D721Med (cell line): ENCODE measurements around the gene PLAGL1.

ENCODE experiments used
- DNase-seq: peaks from one replicate; pipeline ENCODE4 v3.0.0; 2011; ENCODE audit warnings: low spot score; ENCODE audit not compliant: insufficient read length
- FAIRE-seq: peaks from 2 replicates; lab custom pipeline; 2011; peaks lifted over from hg19 to GRCh38; lab: Jason Lieb, UNC
- CTCF ChIP-seq: IDR thresholded peaks from 2 replicates; pipeline ENCODE4 v1.5.1; 2012; ENCODE audit warnings: mild to moderate bottlenecking, control low read depth; ENCODE audit not compliant: insufficient read depth; ENCODE audit errors: missing control alignments

Gene PLAGL1

DNA sequence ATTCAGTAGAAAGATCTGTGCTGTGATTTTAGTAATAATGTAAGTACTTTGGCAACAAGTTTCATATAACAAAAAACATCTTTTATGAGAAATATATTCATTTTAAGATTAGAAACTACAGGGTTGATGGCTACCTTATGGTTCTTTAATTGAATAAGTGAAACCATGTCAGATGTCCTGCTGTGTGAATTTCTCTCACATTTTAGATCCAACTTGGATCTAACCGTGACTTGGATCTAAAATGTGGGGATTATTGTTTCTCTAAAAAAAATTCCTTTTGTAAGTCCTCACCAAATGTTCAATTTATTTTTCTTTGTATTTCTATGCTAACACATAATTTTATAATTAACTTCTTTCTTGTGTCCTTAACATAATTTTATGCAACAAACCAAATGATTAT, 113.4 kb downstream of the PLAGL1 start:
- FAIRE-seq = no peak
- TF ChIP-seq CTCF = no peak
- no peak for DNase-seq
